HepG2 (cell line): ENCODE results near the gene ABHD15. TPM values are rescaled to one million over a fixed set of nuclear protein-coding genes. Genes with fewer than 3 reads are reported as not detected.

Experiments used
- DR1 ChIP-seq: sonication (generic); formaldehyde crosslinking; IDR thresholded peaks from 2 replicates; pipeline ENCODE4 v1.8.0; 2021; ENCODE audit warnings: mild to moderate bottlenecking, missing genetic modification reagents, inconsistent platforms
- ELF1 ChIP-seq: sonication (generic); formaldehyde crosslinking; IDR thresholded peaks from 2 replicates; pipeline ENCODE4 v1.4.0; 2020; ENCODE audit warnings: missing genetic modification reagents
- ETV6 ChIP-seq: sonication (generic); formaldehyde crosslinking; conservative IDR thresholded peaks from 2 replicates; pipeline ENCODE4 v1.4.0; 2020; ENCODE audit warnings: missing genetic modification reagents
- FOXJ3 ChIP-seq: sonication (generic); formaldehyde crosslinking; IDR thresholded peaks from 2 replicates; pipeline ENCODE4 v1.4.0; 2020; ENCODE audit warnings: missing genetic modification reagents, mild to moderate bottlenecking, borderline replicate concordance
- HOXA3 ChIP-seq: sonication (generic); formaldehyde crosslinking; IDR thresholded peaks from 2 replicates; pipeline ENCODE4 v1.5.0; 2020; ENCODE audit warnings: missing genetic modification reagents
- NFE2L2 ChIP-seq: fragments of 150-350 bp; IDR thresholded peaks from 2 replicates; pipeline ENCODE4 v1.6.1; 2014; ENCODE audit warnings: low read length
- PAX8 ChIP-seq: sonication (generic); formaldehyde crosslinking; IDR thresholded peaks from 2 replicates; pipeline ENCODE4 v1.8.0; 2022; ENCODE audit warnings: mild to moderate bottlenecking, missing genetic modification reagents, borderline replicate concordance
- PCBP1 ChIP-seq: fragments of 200-400 bp; formaldehyde crosslinking; IDR thresholded peaks from 2 replicates; pipeline ENCODE4 v1.6.1; 2017; ENCODE audit warnings: mild to moderate bottlenecking, low read depth, low read length, borderline replicate concordance
- SETDB1 ChIP-seq: sonication (generic); formaldehyde crosslinking; IDR thresholded peaks from 2 replicates; pipeline ENCODE4 v1.5.1; 2020; ENCODE audit warnings: missing genetic modification reagents, mild to moderate bottlenecking, borderline replicate concordance
- SMAD1 ChIP-seq: sonication (generic); formaldehyde crosslinking; IDR thresholded peaks from 2 replicates; pipeline ENCODE4 v1.4.0; 2020; ENCODE audit warnings: missing genetic modification reagents, low read depth, mild to moderate bottlenecking, borderline replicate concordance
- SUZ12 ChIP-seq: fragments of 150-350 bp; IDR thresholded peaks from 2 replicates; pipeline ENCODE4 v1.6.1; 2014; ENCODE audit warnings: low read depth, low read length
- TEAD2 ChIP-seq: sonication (generic); formaldehyde crosslinking; IDR thresholded peaks from 2 replicates; pipeline ENCODE4 v1.9.0; 2021; ENCODE audit warnings: missing genetic modification reagents
- TGIF2 ChIP-seq: IDR thresholded peaks from 2 replicates; pipeline ENCODE4 v1.6.1; 2016; ENCODE audit warnings: control low read depth, missing compliant biosample characterization
- ZBTB3 ChIP-seq: sonication (generic); formaldehyde crosslinking; IDR thresholded peaks from 2 replicates; pipeline ENCODE4 v1.4.0; 2020; ENCODE audit warnings: low read depth, mild to moderate bottlenecking, moderate library complexity, missing genetic modification reagents, borderline replicate concordance
- ZNF34 ChIP-seq: sonication (generic); formaldehyde crosslinking; IDR thresholded peaks from 2 replicates; pipeline ENCODE4 v1.4.0; 2020; ENCODE audit warnings: mild to moderate bottlenecking, missing genetic modification reagents, borderline replicate concordance
- ZNF674 ChIP-seq: sonication (generic); formaldehyde crosslinking; IDR thresholded peaks from 2 replicates; pipeline ENCODE4 v1.5.0; 2020; ENCODE audit warnings: low read depth, mild to moderate bottlenecking, missing genetic modification reagents
- ZNF709 ChIP-seq: sonication (generic); formaldehyde crosslinking; IDR thresholded peaks from 2 replicates; pipeline ENCODE4 v1.5.0; 2020; ENCODE audit warnings: mild to moderate bottlenecking, missing genetic modification reagents
- ZNF841 ChIP-seq: sonication (generic); formaldehyde crosslinking; IDR thresholded peaks from 2 replicates; pipeline ENCODE4 v1.8.1; 2023; ENCODE audit warnings: missing genetic modification reagents, borderline replicate concordance
- ZNF883 ChIP-seq: sonication (generic); formaldehyde crosslinking; IDR thresholded peaks from 2 replicates; pipeline ENCODE4 v1.5.1; 2020; ENCODE audit warnings: mild to moderate bottlenecking, missing genetic modification reagents; ENCODE audit errors: not compliant biosample characterization
- polyA plus RNA-seq, 8 experiments: library from polyadenylated mRNA; depleted of rRNA in 3 of 8; stranded (reverse) in 7 of 8; unstranded in 1 of 8; fragments of >200 nt; fragmentation: Illumina TruSeq in 4 of 8; extraction: Trizol in 4 of 8; gene quantifications; 2 replicates each; pipeline versions ENCODE4 v1.2.1 to v1.2.3, GENCODE V29; 2011 to 2016; ENCODE audit warnings: low read depth in 4 of 8, missing spikeins in 1 of 8, mixed read lengths in 1 of 8; ENCODE audit not compliant: insufficient read depth in 1 of 8
- total RNA-seq, 5 experiments: library from RNA; depleted of rRNA; stranded (reverse); fragments of >200 nt; fragmentation: Illumina TruSeq; extraction: Trizol; gene quantifications; 2 replicates each; pipeline ENCODE4 v1.2.3, GENCODE V29; 2016; ENCODE audit warnings: low read depth in 1 of 5
- TF ChIP-seq, protein P1 (sequence below): IDR thresholded peaks from 2 replicates; pipeline ENCODE4 v1.4.0; 2020; ENCODE audit warnings: mild to moderate bottlenecking, missing genetic modification reagents
- TF ChIP-seq, protein P2 (sequence below): sonication (generic); formaldehyde crosslinking; IDR thresholded peaks from 2 replicates; pipeline ENCODE4 v1.4.0; 2020; ENCODE audit warnings: mild to moderate bottlenecking, missing genetic modification reagents
- TF ChIP-seq, protein P3 (sequence below): sonication (generic); formaldehyde crosslinking; IDR thresholded peaks from 2 replicates; pipeline ENCODE4 v1.4.0; 2020; ENCODE audit warnings: missing genetic modification reagents

Gene ABHD15
- total and polyA plus RNA-seq, 2 of the 13 experiments (the other 11 are each of a cell fraction or from before 2014, with no cell fraction given): 2.4 to 7.7 TPM

DNA sequence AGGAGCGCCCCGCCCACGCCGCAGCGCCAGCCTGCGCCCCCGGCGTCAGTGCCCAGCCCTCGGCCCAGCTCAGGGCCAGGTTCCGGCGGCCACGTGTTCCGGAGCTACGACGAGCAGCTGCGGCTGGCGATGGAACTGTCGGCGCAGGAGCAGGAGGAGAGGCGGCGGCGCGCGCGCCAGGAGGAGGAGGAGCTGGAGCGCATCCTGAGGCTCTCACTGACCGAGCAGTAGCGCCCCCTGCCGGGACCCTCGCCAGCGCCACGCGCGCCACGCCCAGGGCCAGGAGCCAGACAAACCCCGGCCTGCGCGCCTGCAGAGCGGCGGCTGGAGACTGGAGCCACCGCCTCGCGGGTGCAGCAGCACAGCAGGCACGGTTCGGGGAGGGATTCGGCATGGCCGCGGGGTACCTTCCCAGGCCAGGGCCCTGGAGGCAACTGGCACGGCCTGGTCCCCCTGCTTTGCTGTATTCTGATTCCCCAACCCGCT lies 46.6 kb upstream of the ABHD15 start (continued):
- TF ChIP-seq ZBTB3 (CRISPR knock-in tag) (0 out of 2 replicates have a peak, but pooled peaks have one; percentile 56), SETDB1 (no peak), NFE2L2 (no peak), DR1 (CRISPR knock-in tag) (peak; percentile 19; the same call in 1 of the 2 replicates), TGIF2 (CRISPR knock-in tag) (no peak), FOXJ3 (no peak), SMAD1 (CRISPR knock-in tag) (0 out of 2 replicates have a peak, but pooled peaks have one; percentile 16), ZNF34 (CRISPR knock-in tag) (0 out of 2 replicates have a peak, but pooled peaks have one; percentile 27), SUZ12 (no peak), ETV6 (CRISPR knock-in tag) (peak; percentile 59; the same call in 1 of the 2 replicates), ZNF883 (peak; percentile 84), ZNF841 (CRISPR knock-in tag) (peak; percentile 57; the same call in 1 of the 2 replicates), HOXA3 (CRISPR knock-in tag) (peak; percentile 71; the same call in 1 of the 2 replicates), PAX8 (no peak; the same call in 1 of the 2 replicates), ZNF709 (0 out of 2 replicates have a peak, but pooled peaks have one; percentile 64), ELF1 (CRISPR knock-in tag) (no peak), TEAD2 (CRISPR knock-in tag) (0 out of 2 replicates have a peak, but pooled peaks have one; percentile 43), PCBP1 (no peak), ZNF674 (CRISPR knock-in tag) (no peak)
- TF ChIP-seq, protein P1, sequence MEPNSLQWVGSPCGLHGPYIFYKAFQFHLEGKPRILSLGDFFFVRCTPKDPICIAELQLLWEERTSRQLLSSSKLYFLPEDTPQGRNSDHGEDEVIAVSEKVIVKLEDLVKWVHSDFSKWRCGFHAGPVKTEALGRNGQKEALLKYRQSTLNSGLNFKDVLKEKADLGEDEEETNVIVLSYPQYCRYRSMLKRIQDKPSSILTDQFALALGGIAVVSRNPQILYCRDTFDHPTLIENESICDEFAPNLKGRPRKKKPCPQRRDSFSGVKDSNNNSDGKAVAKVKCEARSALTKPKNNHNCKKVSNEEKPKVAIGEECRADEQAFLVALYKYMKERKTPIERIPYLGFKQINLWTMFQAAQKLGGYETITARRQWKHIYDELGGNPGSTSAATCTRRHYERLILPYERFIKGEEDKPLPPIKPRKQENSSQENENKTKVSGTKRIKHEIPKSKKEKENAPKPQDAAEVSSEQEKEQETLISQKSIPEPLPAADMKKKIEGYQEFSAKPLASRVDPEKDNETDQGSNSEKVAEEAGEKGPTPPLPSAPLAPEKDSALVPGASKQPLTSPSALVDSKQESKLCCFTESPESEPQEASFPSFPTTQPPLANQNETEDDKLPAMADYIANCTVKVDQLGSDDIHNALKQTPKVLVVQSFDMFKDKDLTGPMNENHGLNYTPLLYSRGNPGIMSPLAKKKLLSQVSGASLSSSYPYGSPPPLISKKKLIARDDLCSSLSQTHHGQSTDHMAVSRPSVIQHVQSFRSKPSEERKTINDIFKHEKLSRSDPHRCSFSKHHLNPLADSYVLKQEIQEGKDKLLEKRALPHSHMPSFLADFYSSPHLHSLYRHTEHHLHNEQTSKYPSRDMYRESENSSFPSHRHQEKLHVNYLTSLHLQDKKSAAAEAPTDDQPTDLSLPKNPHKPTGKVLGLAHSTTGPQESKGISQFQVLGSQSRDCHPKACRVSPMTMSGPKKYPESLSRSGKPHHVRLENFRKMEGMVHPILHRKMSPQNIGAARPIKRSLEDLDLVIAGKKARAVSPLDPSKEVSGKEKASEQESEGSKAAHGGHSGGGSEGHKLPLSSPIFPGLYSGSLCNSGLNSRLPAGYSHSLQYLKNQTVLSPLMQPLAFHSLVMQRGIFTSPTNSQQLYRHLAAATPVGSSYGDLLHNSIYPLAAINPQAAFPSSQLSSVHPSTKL (CRISPR knock-in tag): peak; percentile 57; the same call in 1 of the 2 replicates
- TF ChIP-seq, protein P2, sequence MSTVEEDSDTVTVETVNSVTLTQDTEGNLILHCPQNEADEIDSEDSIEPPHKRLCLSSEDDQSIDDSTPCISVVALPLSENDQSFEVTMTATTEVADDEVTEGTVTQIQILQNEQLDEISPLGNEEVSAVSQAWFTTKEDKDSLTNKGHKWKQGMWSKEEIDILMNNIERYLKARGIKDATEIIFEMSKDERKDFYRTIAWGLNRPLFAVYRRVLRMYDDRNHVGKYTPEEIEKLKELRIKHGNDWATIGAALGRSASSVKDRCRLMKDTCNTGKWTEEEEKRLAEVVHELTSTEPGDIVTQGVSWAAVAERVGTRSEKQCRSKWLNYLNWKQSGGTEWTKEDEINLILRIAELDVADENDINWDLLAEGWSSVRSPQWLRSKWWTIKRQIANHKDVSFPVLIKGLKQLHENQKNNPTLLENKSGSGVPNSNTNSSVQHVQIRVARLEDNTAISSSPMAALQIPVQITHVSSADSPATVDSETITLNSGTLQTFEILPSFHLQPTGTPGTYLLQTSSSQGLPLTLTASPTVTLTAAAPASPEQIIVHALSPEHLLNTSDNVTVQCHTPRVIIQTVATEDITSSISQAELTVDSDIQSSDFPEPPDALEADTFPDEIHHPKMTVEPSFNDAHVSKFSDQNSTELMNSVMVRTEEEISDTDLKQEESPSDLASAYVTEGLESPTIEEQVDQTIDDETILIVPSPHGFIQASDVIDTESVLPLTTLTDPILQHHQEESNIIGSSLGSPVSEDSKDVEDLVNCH (CRISPR knock-in tag): no peak
- TF ChIP-seq, protein P3, sequence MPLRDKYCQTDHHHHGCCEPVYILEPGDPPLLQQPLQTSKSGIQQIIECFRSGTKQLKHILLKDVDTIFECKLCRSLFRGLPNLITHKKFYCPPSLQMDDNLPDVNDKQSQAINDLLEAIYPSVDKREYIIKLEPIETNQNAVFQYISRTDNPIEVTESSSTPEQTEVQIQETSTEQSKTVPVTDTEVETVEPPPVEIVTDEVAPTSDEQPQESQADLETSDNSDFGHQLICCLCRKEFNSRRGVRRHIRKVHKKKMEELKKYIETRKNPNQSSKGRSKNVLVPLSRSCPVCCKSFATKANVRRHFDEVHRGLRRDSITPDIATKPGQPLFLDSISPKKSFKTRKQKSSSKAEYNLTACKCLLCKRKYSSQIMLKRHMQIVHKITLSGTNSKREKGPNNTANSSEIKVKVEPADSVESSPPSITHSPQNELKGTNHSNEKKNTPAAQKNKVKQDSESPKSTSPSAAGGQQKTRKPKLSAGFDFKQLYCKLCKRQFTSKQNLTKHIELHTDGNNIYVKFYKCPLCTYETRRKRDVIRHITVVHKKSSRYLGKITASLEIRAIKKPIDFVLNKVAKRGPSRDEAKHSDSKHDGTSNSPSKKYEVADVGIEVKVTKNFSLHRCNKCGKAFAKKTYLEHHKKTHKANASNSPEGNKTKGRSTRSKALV: peak; percentile 99
